Measurements from ENCODE around the gene CYP11A1.
"Not testable (repeated sequence)": the region's sequence is repeated elsewhere in the genome, so short reads cannot be mapped to it uniquely, and the experiment has no call there.

CYP11A1 gene

GRCh38 chr15:74374648-74375302, 7.3 kb upstream of the CYP11A1 start:
- no peak for DNase-seq (ENCODE audit: low read depth)

- DNase-seq (ENCODE audit: low read depth) = peak; percentile 95
Measured at GRCh38 chr15:74373731-74374647, 6.5 kb upstream of the CYP11A1 start.

GRCh38 chr15:74373056-74373650, 5.7 kb upstream of the CYP11A1 start:
- DNase-seq (ENCODE audit: low read depth) = no peak

GRCh38 chr15:74370471-74370870, 3.0 kb upstream of the CYP11A1 start:
- DNase-seq (ENCODE audit: low read depth) = no peak

- DNase-seq (ENCODE audit: low read depth) = no peak
Measured at GRCh38 chr15:74369756-74370155, 2.3 kb upstream of the CYP11A1 start.

GRCh38 chr15:74369084-74369745, 1.8 kb upstream of the CYP11A1 start:
- no peak for DNase-seq (ENCODE audit: low read depth)

- no peak for DNase-seq (ENCODE audit: low read depth)
Measured at GRCh38 chr15:74368121-74368520, 675 bp upstream of the CYP11A1 start.

- no peak for DNase-seq (ENCODE audit: low read depth)
Measured at GRCh38 chr15:74365598-74366445, 1.6 kb downstream of the CYP11A1 start.

- DNase-seq (ENCODE audit: low read depth) = no peak
Measured at GRCh38 chr15:74364936-74365597, 2.4 kb downstream of the CYP11A1 start.

GRCh38 chr15:74362482-74362881, 5.0 kb downstream of the CYP11A1 start:
- DNase-seq (ENCODE audit: low read depth) = no peak

- not testable (repeated sequence) for DNase-seq (ENCODE audit: low read depth)
Measured at GRCh38 chr15:74360855-74361254, 6.6 kb downstream of the CYP11A1 start.

GRCh38 chr15:74359376-74359775, 8.1 kb downstream of the CYP11A1 start:
- DNase-seq (ENCODE audit: low read depth) = not testable (repeated sequence)

GRCh38 chr15:74357514-74357913, 9.9 kb downstream of the CYP11A1 start:
- DNase-seq (ENCODE audit: low read depth) = not testable (repeated sequence)

- DNase-seq (ENCODE audit: low read depth) = not testable (repeated sequence)
Measured at GRCh38 chr15:74356050-74356449, 11.4 kb downstream of the CYP11A1 start.

- not testable (repeated sequence) for DNase-seq (ENCODE audit: low read depth)
Measured at GRCh38 chr15:74353992-74354391, 13.5 kb downstream of the CYP11A1 start.

GRCh38 chr15:74352393-74352910, 15.0 kb downstream of the CYP11A1 start:
- DNase-seq (ENCODE audit: low read depth) = no peak

GRCh38 chr15:74351670-74352069, 15.8 kb downstream of the CYP11A1 start:
- DNase-seq (ENCODE audit: low read depth) = no peak

GRCh38 chr15:74350295-74351275, 16.9 kb downstream of the CYP11A1 start:
- DNase-seq (ENCODE audit: low read depth) = no peak

- DNase-seq (ENCODE audit: low read depth) = no peak
Measured at GRCh38 chr15:74349241-74349778, 18.1 kb downstream of the CYP11A1 start.
